MM.1S (cell line): Measurements from ENCODE around the gene PRKD1.

Experiments used
- DNase-seq: peaks from one replicate; pipeline ENCODE4 v3.0.0-alpha.2; 2015
- H2AFZ ChIP-seq: fragments of 300-600 bp; sonication (generic); 2 replicates; pipeline ENCODE4 v1.6.0; 2016; ENCODE audit warnings: antibody characterized with exemption, low read length
- H3F3A ChIP-seq: fragments of 300-600 bp; sonication (generic); 2 replicates; pipeline ENCODE4 v1.6.1; 2016; ENCODE audit warnings: mild to moderate bottlenecking, antibody characterized with exemption, low read length, moderate library complexity, mixed read lengths; ENCODE audit not compliant: insufficient read depth
- H3K27ac ChIP-seq: fragments of 300-600 bp; sonication (generic); 2 replicates; pipeline ENCODE4 v1.5.1; 2016; ENCODE audit warnings: mild to moderate bottlenecking, low read length
- H3K27me3 ChIP-seq: fragments of 300-600 bp; sonication (generic); replicated peaks from 2 replicates; pipeline ENCODE4 v1.6.0; 2016; ENCODE audit warnings: low read length; ENCODE audit not compliant: insufficient read depth
- H3K36me3 ChIP-seq: fragments of 300-600 bp; sonication (generic); replicated peaks from 2 replicates; pipeline ENCODE4 v1.6.1; 2016; ENCODE audit warnings: mild to moderate bottlenecking, low read length, mixed read lengths; ENCODE audit not compliant: insufficient read depth
- H3K4me1 ChIP-seq: fragments of 300-600 bp; sonication (generic); 2 replicates; pipeline ENCODE4 v1.6.1; 2016; ENCODE audit warnings: low read length, mixed read lengths
- H3K4me2 ChIP-seq: fragments of 300-600 bp; sonication (generic); 2 replicates; pipeline ENCODE4 v1.6.0; 2016; ENCODE audit warnings: low read depth, low read length
- H3K4me3 ChIP-seq: fragments of 300-600 bp; sonication (generic); 2 replicates; pipeline ENCODE4 v1.5.1; 2016; ENCODE audit warnings: low read length, mixed read lengths
- H3K79me2 ChIP-seq: fragments of 300-600 bp; sonication (generic); 2 replicates; pipeline ENCODE4 v1.6.1; 2016; ENCODE audit warnings: mixed run types, low read length, mixed read lengths
- H3K9ac ChIP-seq: fragments of 300-600 bp; sonication (generic); 2 replicates; pipeline ENCODE4 v1.6.1; 2016; ENCODE audit warnings: low read length, mixed read lengths
- H3K9me2 ChIP-seq: fragments of 300-600 bp; sonication (generic); replicated peaks from 2 replicates; pipeline ENCODE4 v1.6.1; 2016; ENCODE audit warnings: mild to moderate bottlenecking, low read length, mixed read lengths; ENCODE audit not compliant: insufficient read depth
- H3K9me3 ChIP-seq: fragments of 300-600 bp; sonication (generic); replicated peaks from 2 replicates; pipeline ENCODE4 v1.6.1; 2016; ENCODE audit warnings: mild to moderate bottlenecking, low read length, mixed read lengths; ENCODE audit not compliant: insufficient read depth
- H4K20me1 ChIP-seq: fragments of 300-600 bp; sonication (generic); 2 replicates; pipeline ENCODE4 v1.6.1; 2016; ENCODE audit warnings: mild to moderate bottlenecking, low read length, moderate library complexity, mixed read lengths; ENCODE audit not compliant: insufficient read depth
- CTCF ChIP-seq: fragments of 300-600 bp; sonication (generic); IDR thresholded peaks from 2 replicates; pipeline ENCODE4 v1.5.1; 2016; ENCODE audit warnings: antibody characterized with exemption, low read length, mixed read lengths
- EZH2 ChIP-seq: fragments of 300-600 bp; sonication (generic); optimal IDR thresholded peaks from 2 replicates; pipeline ENCODE3; 2017; ENCODE audit warnings: low read depth, mild to moderate bottlenecking, antibody characterized with exemption, low read length, mixed read lengths
- EZH2phosphoT487 ChIP-seq: fragments of 300-600 bp; sonication (generic); IDR thresholded peaks from 2 replicates; pipeline ENCODE4 v1.6.1; 2018; ENCODE audit warnings: antibody characterized with exemption, low read length

Gene PRKD1

GRCh38 chr14:29652571-29652970 lies 275.1 kb downstream of the PRKD1 start:
- TF ChIP-seq EZH2: no peak
- no peak for TF ChIP-seq CTCF
- TF ChIP-seq EZH2phosphoT487: no peak
- no peaks in the 10 kb centered on the region for H3K36me3 ChIP-seq
- no peaks in the 10 kb centered on the region for H4K20me1 ChIP-seq
- no peaks in the 10 kb centered on the region for H3K79me2 ChIP-seq
- no peak overlapping the region for H2AFZ ChIP-seq
- H3K9me3 ChIP-seq: no peaks in the 10 kb centered on the region
- H3K9me2 ChIP-seq: no peaks in the 10 kb centered on the region
- no peak overlapping the region for H3K9ac ChIP-seq
- no peak for DNase-seq
- H3K4me2 ChIP-seq: no peak overlapping the region
- no peak overlapping the region for H3K4me3 ChIP-seq
- H3F3A ChIP-seq: no peaks in the 10 kb centered on the region
- no peaks in the 10 kb centered on the region for H3K4me1 ChIP-seq
- no peak overlapping the region for H3K27ac ChIP-seq
- no peaks in the 10 kb centered on the region for H3K27me3 ChIP-seq

GRCh38 chr14:29650554-29651269 lies 276.9 kb downstream of the PRKD1 start:
- TF ChIP-seq CTCF: no peak
- no peak for TF ChIP-seq EZH2
- TF ChIP-seq EZH2phosphoT487: no peak
- Histone ChIP-seq H4K20me1 (no peaks in the 10 kb centered on the region), H3K36me3 (no peaks in the 10 kb centered on the region), H3K27ac (no peak overlapping the region), H3K9ac (no peak overlapping the region), H3K4me3 (no peak overlapping the region), H3K27me3 (no peaks in the 10 kb centered on the region), H3F3A (no peaks in the 10 kb centered on the region), H3K4me1 (no peaks in the 10 kb centered on the region), H3K79me2 (no peaks in the 10 kb centered on the region), H3K9me3 (no peaks in the 10 kb centered on the region), H2AFZ (no peak overlapping the region), H3K9me2 (no peaks in the 10 kb centered on the region), H3K4me2 (no peak overlapping the region)
- DNase-seq: no peak

- Histone ChIP-seq H3K27ac (no peak overlapping the region), H3K9me3 (no peaks in the 10 kb centered on the region), H3K9ac (no peak overlapping the region), H4K20me1 (no peaks in the 10 kb centered on the region), H3K79me2 (no peaks in the 10 kb centered on the region), H3K27me3 (no peaks in the 10 kb centered on the region), H3K9me2 (no peaks in the 10 kb centered on the region), H3K4me2 (no peak overlapping the region), H3F3A (no peaks in the 10 kb centered on the region), H3K4me1 (no peaks in the 10 kb centered on the region), H2AFZ (no peak overlapping the region), H3K36me3 (no peaks in the 10 kb centered on the region), H3K4me3 (no peak overlapping the region)
- no peak for DNase-seq
- TF ChIP-seq EZH2phosphoT487: no peak
- no peak for TF ChIP-seq CTCF
- no peak for TF ChIP-seq EZH2
Measured at GRCh38 chr14:29649170-29649569, 278.5 kb downstream of the PRKD1 start.
